ENCODE measurements around the gene HOXC4. TPM values are rescaled to one million over a fixed set of nuclear protein-coding genes. Genes with fewer than 3 reads are reported as not detected.

The HOXC4 gene
- total RNA-seq, 1 experiment from 2014 or later: 9.6 TPM

DNA sequence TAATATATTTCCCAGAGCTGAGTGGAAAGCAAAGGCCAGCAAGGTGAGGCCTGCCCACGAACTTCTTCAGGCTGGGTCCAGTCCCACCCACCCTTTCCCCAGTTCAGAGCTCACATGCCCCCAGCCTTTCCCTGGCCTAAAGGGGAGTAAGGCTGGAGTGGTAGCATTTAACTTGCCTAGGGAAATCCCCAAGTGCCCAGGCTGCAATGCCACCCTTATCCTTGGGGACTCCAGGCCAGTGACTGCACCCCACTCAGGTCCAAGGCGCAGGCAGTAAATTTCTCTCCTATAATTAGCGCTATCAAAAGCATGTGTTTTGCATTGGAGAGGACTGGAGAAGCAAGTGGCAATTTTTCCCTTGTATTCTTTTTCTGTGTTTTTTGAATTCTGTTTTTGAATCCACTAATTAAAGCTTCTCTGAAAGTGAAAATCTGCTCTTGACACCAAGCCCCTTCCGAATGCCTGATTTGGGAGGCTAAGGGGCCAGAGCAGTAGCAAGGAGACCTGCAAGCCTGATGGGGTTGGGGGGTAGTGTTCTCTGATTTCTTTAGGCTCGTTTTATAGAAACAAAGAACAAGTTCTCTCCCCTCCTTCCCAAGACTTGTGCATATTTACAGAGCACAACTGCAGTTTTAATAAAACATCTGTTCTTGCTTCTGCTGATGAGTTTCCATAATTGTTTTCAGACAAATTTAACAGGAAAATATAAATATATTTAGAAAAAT, 28.9 kb upstream of the HOXC4 start:
- Histone ChIP-seq H3K4me1 (ENCODE audit: insufficient read depth, low read length, poor library complexity, severe bottlenecking) (peaks cover 87% of the 10 kb centered on the region), H3K27ac (ENCODE audit: low read depth, low read length, poor library complexity, severe bottlenecking) (peak overlapping the region; percentile 46), H3K27me3 (replicated peaks; ENCODE audit: insufficient read depth, low read depth, low read length, poor library complexity) (no peaks in the 10 kb centered on the region), H3K36me3 (ENCODE audit: insufficient read depth, low read length, poor library complexity, severe bottlenecking) (peaks cover 2% of the 10 kb centered on the region), H3K9me3 (ENCODE audit: low read depth, low read length, poor library complexity, severe bottlenecking) (no peaks in the 10 kb centered on the region), H3K4me3 (ENCODE audit: low read depth, low read length, poor library complexity, severe bottlenecking) (no peak overlapping the region)
- intact Hi-C loops (cut with micrococcal nuclease; ENCODE audit: unreplicated experiment): no loop called here
- TF ChIP-seq, protein P1, sequence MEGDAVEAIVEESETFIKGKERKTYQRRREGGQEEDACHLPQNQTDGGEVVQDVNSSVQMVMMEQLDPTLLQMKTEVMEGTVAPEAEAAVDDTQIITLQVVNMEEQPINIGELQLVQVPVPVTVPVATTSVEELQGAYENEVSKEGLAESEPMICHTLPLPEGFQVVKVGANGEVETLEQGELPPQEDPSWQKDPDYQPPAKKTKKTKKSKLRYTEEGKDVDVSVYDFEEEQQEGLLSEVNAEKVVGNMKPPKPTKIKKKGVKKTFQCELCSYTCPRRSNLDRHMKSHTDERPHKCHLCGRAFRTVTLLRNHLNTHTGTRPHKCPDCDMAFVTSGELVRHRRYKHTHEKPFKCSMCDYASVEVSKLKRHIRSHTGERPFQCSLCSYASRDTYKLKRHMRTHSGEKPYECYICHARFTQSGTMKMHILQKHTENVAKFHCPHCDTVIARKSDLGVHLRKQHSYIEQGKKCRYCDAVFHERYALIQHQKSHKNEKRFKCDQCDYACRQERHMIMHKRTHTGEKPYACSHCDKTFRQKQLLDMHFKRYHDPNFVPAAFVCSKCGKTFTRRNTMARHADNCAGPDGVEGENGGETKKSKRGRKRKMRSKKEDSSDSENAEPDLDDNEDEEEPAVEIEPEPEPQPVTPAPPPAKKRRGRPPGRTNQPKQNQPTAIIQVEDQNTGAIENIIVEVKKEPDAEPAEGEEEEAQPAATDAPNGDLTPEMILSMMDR (conservative IDR thresholded peaks at IDR 0.05; ENCODE audit: low read depth, low read length): no peak
- no peak for TF ChIP-seq EZH2 (IDR thresholded peaks at IDR 0.05; ENCODE audit: borderline replicate concordance, low read depth, low read length, poor library complexity, severe bottlenecking)
- no peak for DNase-seq (ENCODE audit: low spot score)
- ChIA-PET CTCF (interaction anchor here (0.6 kb wide), 1 partner anchor 29 kb away, joined by 3 read pairs; no protein-coding TSS in a partner anchor), POLR2A (ENCODE audit: low non-redundant PET) (no interaction called here)
- no TSS peak for BruUV-seq (replicated peaks)

DNA sequence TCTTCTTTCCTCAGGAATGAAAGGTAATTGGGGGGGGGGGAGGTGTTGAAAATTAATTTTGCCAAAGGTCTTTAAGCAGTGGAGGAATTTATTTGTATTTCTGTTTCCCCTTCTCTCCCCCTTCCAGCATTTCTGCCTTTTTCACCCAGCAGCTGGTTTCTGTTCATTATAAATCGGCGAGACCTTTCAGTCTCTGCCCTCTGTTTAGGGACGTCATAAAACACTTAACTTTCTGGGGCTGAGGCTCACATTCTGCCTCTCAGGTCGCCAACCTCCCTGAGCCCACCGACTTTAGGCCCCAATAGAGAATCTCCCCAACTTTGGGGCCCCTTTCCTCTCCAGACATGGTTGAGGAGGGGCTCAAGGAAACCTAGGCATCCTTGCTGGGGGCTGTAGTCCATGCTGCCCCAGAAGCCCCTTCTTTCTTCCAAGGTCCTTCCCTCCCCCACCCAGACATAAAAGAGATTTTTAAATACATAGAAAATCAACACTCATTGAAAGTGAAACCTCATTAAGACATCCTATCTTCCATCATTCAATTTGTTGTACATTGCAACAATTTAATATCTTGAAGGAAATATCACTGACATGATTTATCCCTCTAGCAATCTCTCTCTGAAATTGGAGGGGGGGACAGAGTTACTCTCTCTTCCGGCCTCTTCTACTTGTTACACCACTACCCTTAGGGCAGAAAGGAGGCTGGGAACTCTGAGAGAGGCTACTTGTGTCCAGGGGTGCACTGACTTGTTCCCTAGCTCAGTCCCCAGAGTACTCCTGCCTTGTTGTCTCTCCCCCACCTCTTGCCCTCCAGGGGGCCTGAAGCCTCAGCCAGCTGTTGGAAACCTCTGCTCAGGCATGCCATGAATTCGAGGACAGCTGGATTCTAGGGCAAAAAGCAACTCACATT, 27.9 kb upstream of the HOXC4 start:
- BruUV-seq (replicated peaks): no TSS peak
- peak; percentile 54 for DNase-seq (ENCODE audit: low spot score)
- peaks cover 77% of the 10 kb centered on the region for H3K4me1 ChIP-seq (ENCODE audit: insufficient read depth, low read length, poor library complexity, severe bottlenecking)
- intact Hi-C loops (cut with micrococcal nuclease; ENCODE audit: unreplicated experiment): no loop called here
- H3K27ac ChIP-seq (ENCODE audit: low read depth, low read length, poor library complexity, severe bottlenecking): peak overlapping the region; percentile 46
- ChIA-PET CTCF (interaction anchor here (0.6 kb wide), 3 partner anchors 15 to 166 kb away, joined by 3 to 4 read pairs (median 3); no protein-coding TSS in a partner anchor), POLR2A (ENCODE audit: low non-redundant PET) (interaction anchor here (0.5 to 0.7 kb wide), 2 partner anchors 8 to 26 kb away, joined by 3 to 7 read pairs; partner anchors contain the start of gene HOXC9)
- no peaks in the 10 kb centered on the region for H3K27me3 ChIP-seq (replicated peaks; ENCODE audit: insufficient read depth, low read depth, low read length, poor library complexity)
- no peaks in the 10 kb centered on the region for H3K9me3 ChIP-seq (ENCODE audit: low read depth, low read length, poor library complexity, severe bottlenecking)
- no peak overlapping the region for H3K4me3 ChIP-seq (ENCODE audit: low read depth, low read length, poor library complexity, severe bottlenecking)
- H3K36me3 ChIP-seq (ENCODE audit: insufficient read depth, low read length, poor library complexity, severe bottlenecking): peaks cover 13% of the 10 kb centered on the region
- no peak for TF ChIP-seq EZH2 (IDR thresholded peaks at IDR 0.05; ENCODE audit: borderline replicate concordance, low read depth, low read length, poor library complexity, severe bottlenecking)
- TF ChIP-seq, protein P1 (conservative IDR thresholded peaks at IDR 0.05; ENCODE audit: low read depth, low read length): no peak

DNA sequence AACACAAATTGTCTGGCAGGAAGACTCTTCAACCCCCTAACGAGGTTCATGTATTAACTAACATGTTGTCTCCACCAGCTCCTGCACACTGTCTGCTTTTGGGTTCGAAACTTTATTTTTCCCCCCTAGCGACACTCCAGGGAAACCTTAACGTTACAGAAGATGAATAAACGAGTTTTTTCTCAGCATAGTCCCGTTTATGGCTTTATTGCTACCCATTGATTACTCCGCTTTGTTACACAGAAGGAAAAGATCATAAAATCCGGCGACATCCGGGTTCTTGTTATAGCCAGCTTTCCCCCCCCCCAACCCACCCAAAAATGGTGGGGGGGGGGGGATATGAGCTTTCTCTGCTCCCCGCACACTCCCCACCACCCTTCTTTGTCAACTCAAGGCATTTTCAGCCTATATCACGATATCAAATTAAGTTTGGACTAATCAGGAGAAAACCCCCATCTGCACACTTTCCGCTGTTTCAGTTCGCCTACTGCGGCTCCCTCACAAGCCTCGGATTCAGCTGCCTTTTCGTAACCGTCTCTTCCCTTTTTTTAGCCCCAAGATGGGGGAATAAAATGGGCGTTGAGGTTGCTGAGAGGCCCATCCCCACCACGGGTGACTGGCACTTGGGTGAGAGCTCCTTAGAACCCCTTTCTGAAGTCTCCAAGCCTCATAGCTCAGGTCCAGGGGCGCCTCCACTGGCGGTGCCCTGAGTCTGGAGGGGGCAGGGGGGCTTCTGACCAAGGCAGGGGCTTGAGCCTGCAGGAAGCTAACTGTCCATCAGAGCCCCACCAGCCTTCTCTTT, 26.8 kb upstream of the HOXC4 start:
- H3K9me3 ChIP-seq (ENCODE audit: low read depth, low read length, poor library complexity, severe bottlenecking): no peaks in the 10 kb centered on the region
- DNase-seq (ENCODE audit: low spot score): no peak
- H3K27ac ChIP-seq (ENCODE audit: low read depth, low read length, poor library complexity, severe bottlenecking): peak overlapping the region; percentile 64
- no peak for TF ChIP-seq EZH2 (IDR thresholded peaks at IDR 0.05; ENCODE audit: borderline replicate concordance, low read depth, low read length, poor library complexity, severe bottlenecking)
- TF ChIP-seq, protein P1 (conservative IDR thresholded peaks at IDR 0.05; ENCODE audit: low read depth, low read length): no peak
- no peak overlapping the region for H3K4me3 ChIP-seq (ENCODE audit: low read depth, low read length, poor library complexity, severe bottlenecking)
- no peaks in the 10 kb centered on the region for H3K27me3 ChIP-seq (replicated peaks; ENCODE audit: insufficient read depth, low read depth, low read length, poor library complexity)
- H3K36me3 ChIP-seq (ENCODE audit: insufficient read depth, low read length, poor library complexity, severe bottlenecking): peaks cover 13% of the 10 kb centered on the region
- BruUV-seq (replicated peaks): no TSS peak
- intact Hi-C loops (cut with micrococcal nuclease; ENCODE audit: unreplicated experiment): no loop called here
- ChIA-PET CTCF (interaction anchor here (0.6 to 1.2 kb wide), 3 partner anchors 16 to 175 kb away, joined by 3 to 4 read pairs (median 4); no protein-coding TSS in a partner anchor), POLR2A (ENCODE audit: low non-redundant PET) (interaction anchor here (0.5 kb wide), 1 partner anchor 9 kb away, joined by 7 read pairs; no protein-coding TSS in a partner anchor)
- H3K4me1 ChIP-seq (ENCODE audit: insufficient read depth, low read length, poor library complexity, severe bottlenecking): peaks cover 67% of the 10 kb centered on the region
